Epithelial cell of umbilical artery (primary cell): ENCODE results near the gene CCDC70. TPM values are rescaled to one million over a fixed set of nuclear protein-coding genes. Genes with fewer than 3 reads are reported as not detected.

ENCODE experiments used
- total RNA-seq: library from RNA; depleted of rRNA; stranded (reverse); fragments of >200 nt; gene quantifications from 2 replicates; pipeline ENCODE4 v1.2.3, GENCODE V29; 2014

CCDC70 gene
- not detected in 2 replicates for total RNA-seq

DNA sequence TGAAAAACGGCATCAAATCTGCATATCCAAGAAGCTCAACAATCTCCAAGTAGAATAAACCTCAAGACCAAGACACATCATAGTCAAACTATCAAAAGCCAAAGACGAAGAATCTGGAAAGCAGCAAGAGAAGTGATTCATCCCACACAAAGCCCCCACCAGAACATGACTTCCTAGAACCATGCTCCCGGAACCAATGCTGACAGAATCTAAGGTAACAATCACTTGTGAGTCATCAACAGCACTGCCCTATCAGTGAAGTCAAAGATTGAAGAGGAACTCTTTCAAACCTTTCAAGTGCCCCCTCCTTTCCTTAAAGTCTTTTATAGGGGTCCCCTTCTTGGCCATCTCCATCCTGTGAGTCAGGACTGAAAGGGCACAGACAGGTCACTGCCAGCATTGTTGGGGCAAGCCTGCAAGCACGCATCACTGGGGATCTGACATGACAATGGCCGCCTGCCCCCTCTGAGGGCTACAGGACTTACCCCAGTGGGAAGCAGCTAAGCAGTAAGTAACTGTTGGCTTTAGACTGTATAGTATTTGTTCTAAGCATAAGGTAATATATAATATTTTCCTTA, at the start of gene CCDC70:
CCDC70 (plus strand) TSS at position 247 of the 578 bp plus-strand sequence. CDS start 3,443 bp downstream, outside the sequence.

GRCh38 chr13:51844862-51845573, 16.8 kb upstream of the CCDC70 start, which contains the start of gene TMEM272:
Gene TMEM272 (minus strand): TSS chr13:51845177. CDS start chr13:51838530, 6,647 bp downstream.

Other genes with a start within 250 kb of the CCDC70 start
- gene DHRS12, start 57.8 kb upstream of the CCDC70 start, total RNA-seq, result 3.0 and 5.2 TPM in 2 replicates
- gene TMEM272, start 16.8 kb upstream of the CCDC70 start, total RNA-seq, result not detected in 2 replicates
- 4.0 and 4.5 TPM in 2 replicates for gene ATP7B, start 149.5 kb downstream of the CCDC70 start, total RNA-seq
- 20.8 and 38.3 TPM in 2 replicates for gene ALG11, start 150.4 kb downstream of the CCDC70 start, total RNA-seq
- gene UTP14C, start 162.7 kb downstream of the CCDC70 start, total RNA-seq, result 9.7 and 13.2 TPM in 2 replicates